H1 (cell line): ENCODE results near the gene SSBP3.

Experiments
- ATF2 ChIP-seq: IDR thresholded peaks from 2 replicates; pipeline ENCODE4 v1.6.1; 2012; ENCODE audit warnings: low read length, inconsistent platforms
- CHD1 ChIP-seq: IDR thresholded peaks from 2 replicates; pipeline ENCODE4 v1.6.1; 2012; ENCODE audit warnings: low read depth, low read length, improper control_type of control experiment
- CTCF ChIP-seq, 3 experiments: IDR thresholded peaks; 1 replicate in 2 of 3; 2 replicates in 1 of 3; pipeline versions ENCODE4 v1.5.1 to v1.6.1; 2011; ENCODE audit warnings: low read length in 3 of 3, mild to moderate bottlenecking in 3 of 3, inconsistent platforms in 2 of 3, low read depth in 1 of 3, moderate library complexity in 1 of 3; ENCODE audit not compliant: insufficient read depth in 1 of 3; ENCODE audit errors: control extremely low read depth in 1 of 3
- E2F6 ChIP-seq: IDR thresholded peaks from 2 replicates; pipeline ENCODE4 v1.6.1; 2012; ENCODE audit warnings: inconsistent platforms
- EGR1 ChIP-seq: IDR thresholded peaks from 2 replicates; pipeline ENCODE4 v1.6.1; 2011; ENCODE audit warnings: low read depth, low read length, borderline replicate concordance
- MAX ChIP-seq: IDR thresholded peaks from 2 replicates; pipeline ENCODE4 v1.6.1; 2012; ENCODE audit warnings: inconsistent platforms
- POLR2A ChIP-seq, 2 experiments: IDR thresholded peaks; 1 replicate in 1 of 2; 2 replicates in 1 of 2; pipeline ENCODE4 v1.6.1; 2011; ENCODE audit warnings: low read depth in 2 of 2, low read length in 2 of 2, mild to moderate bottlenecking in 2 of 2; ENCODE audit errors: control extremely low read depth in 1 of 2
- POLR2AphosphoS5 ChIP-seq: IDR thresholded peaks from 2 replicates; pipeline ENCODE4 v1.6.1; 2011; ENCODE audit warnings: low read depth, low read length
- RAD21 ChIP-seq, 2 experiments: IDR thresholded peaks in 1 of 2; conservative IDR thresholded peaks in 1 of 2; 2 replicates each; pipeline ENCODE4 v1.6.1; 2011; ENCODE audit warnings: low read depth in 2 of 2, low read length in 2 of 2, improper control_type of control experiment in 1 of 2, inconsistent platforms in 1 of 2, mild to moderate bottlenecking in 1 of 2, moderate library complexity in 1 of 2
- RNF2 ChIP-seq: fragments of 200-900, 300-1000 bp; sonication (generic); IDR thresholded peaks from 2 replicates; pipeline ENCODE4 v1.7.1; 2016; ENCODE audit warnings: borderline replicate concordance, low read depth, mild to moderate bottlenecking, antibody characterized with exemption, low read length; ENCODE audit not compliant: poor library complexity, severe bottlenecking; ENCODE audit errors: missing control alignments
- SIN3A ChIP-seq, 2 experiments: IDR thresholded peaks in 1 of 2; conservative IDR thresholded peaks in 1 of 2; 2 replicates each; pipeline ENCODE4 v1.6.1; 2011 to 2012; ENCODE audit warnings: low read length in 2 of 2, improper control_type of control experiment in 1 of 2, low read depth in 1 of 2, mild to moderate bottlenecking in 1 of 2
- TAF1 ChIP-seq: IDR thresholded peaks from 2 replicates; pipeline ENCODE4 v1.6.1; 2011; ENCODE audit warnings: mild to moderate bottlenecking, low read depth, low read length
- ZNF274 ChIP-seq: IDR thresholded peaks from 2 replicates; pipeline ENCODE4 v1.7.0; 2012; ENCODE audit warnings: low read length, borderline replicate concordance; ENCODE audit errors: extremely low read depth

- TF ChIP-seq CTCF (IDR thresholded peaks at IDR 0.05; ENCODE audit: control extremely low read depth in 1 of 3, insufficient read depth in 1 of 3, low read depth in 1 of 3, low read length in 3 of 3) (no peak), E2F6 (no peak), RAD21 (IDR thresholded peaks at IDR 0.05 in 1 of 2, conservative IDR thresholded peaks at IDR 0.05 in 1 of 2; ENCODE audit: low read depth in 2 of 2, low read length in 2 of 2) (no peak), POLR2AphosphoS5 (no peak), RNF2 (no peak), POLR2A (IDR thresholded peaks at IDR 0.05; ENCODE audit: control extremely low read depth in 1 of 2, low read depth in 2 of 2, low read length in 2 of 2) (no peak), TAF1 (no peak), ZNF274 (no peak), CHD1 (no peak), MAX (no peak), ATF2 (no peak), EGR1 (no peak), SIN3A (conservative IDR thresholded peaks at IDR 0.05 in 1 of 2, IDR thresholded peaks at IDR 0.05 in 1 of 2; ENCODE audit: low read depth in 1 of 2, low read length in 2 of 2) (no peak)
Observed at GRCh38 chr1:54371942-54372275, 34.3 kb downstream of the SSBP3 start.
